Left forelimb (tissue), 1 donor: Measurements from ENCODE around the gene NCLN.
"Not testable (repeated sequence)": the region's sequence is repeated elsewhere in the genome, so short reads cannot be mapped to it uniquely, and the experiment has no call there.

Source experiments
- DNase-seq: peaks from one replicate; pipeline ENCODE4 v3.0.0-alpha.2; 2018; ENCODE audit warnings: low spot score

The NCLN gene

GRCh38 chr19:3198901-3199700 lies 13.4 kb downstream of the NCLN start:
- DNase-seq, result no peak

- no peak for DNase-seq
These were observed 15.5 kb downstream of the NCLN start for GRCh38 chr19:3201072-3201700.

- DNase-seq, result no peak
These were observed 16.2 kb downstream of the NCLN start for GRCh38 chr19:3201911-3202310.

- no peak for DNase-seq
These were observed 16.6 kb downstream of the NCLN start for GRCh38 chr19:3202346-3202745.

GRCh38 chr19:3202895-3203294 lies 17.2 kb downstream of the NCLN start:
- not testable (repeated sequence) for DNase-seq

GRCh38 chr19:3203805-3204645 lies 18.3 kb downstream of the NCLN start:
- no peak for DNase-seq

GRCh38 chr19:3204646-3205275 lies 19.0 kb downstream of the NCLN start:
- DNase-seq, result no peak

- DNase-seq, result no peak
These were observed 20.7 kb downstream of the NCLN start for GRCh38 chr19:3206216-3206953.

- no peak for DNase-seq
These were observed 21.9 kb downstream of the NCLN start for GRCh38 chr19:3207461-3208242.

GRCh38 chr19:3208317-3209207 lies 22.8 kb downstream of the NCLN start:
- no peak for DNase-seq

- DNase-seq, result no peak
These were observed 24.8 kb downstream of the NCLN start for GRCh38 chr19:3210347-3211017.

GRCh38 chr19:3211191-3211590 lies 25.5 kb downstream of the NCLN start:
- no peak for DNase-seq

GRCh38 chr19:3213159-3213558 lies 27.4 kb downstream of the NCLN start:
- DNase-seq, result no peak

GRCh38 chr19:3216874-3217273 lies 31.1 kb downstream of the NCLN start:
- DNase-seq, result no peak

- DNase-seq, result no peak
These were observed 34.8 kb downstream of the NCLN start for GRCh38 chr19:3220576-3220975.

GRCh38 chr19:3221576-3221975 lies 35.8 kb downstream of the NCLN start:
- not testable (repeated sequence) for DNase-seq

- DNase-seq, result no peak
These were observed 37.0 kb downstream of the NCLN start for GRCh38 chr19:3222709-3223108.

GRCh38 chr19:3224346-3225168 lies 38.8 kb downstream of the NCLN start, which contains the start of gene CELF5:
CELF5 (plus strand) TSS chr19:3224661; CDS start chr19:3224740, 79 bp downstream.
- DNase-seq, result no peak
